ENCODE data around the gene PTGDS. TPM values are rescaled to one million over a fixed set of nuclear protein-coding genes. Genes with fewer than 3 reads are reported as not detected.

Gene PTGDS
- total and polyA plus RNA-seq, 4 donors: 0.23 to 15.2 (median 6.4) TPM

DNA sequence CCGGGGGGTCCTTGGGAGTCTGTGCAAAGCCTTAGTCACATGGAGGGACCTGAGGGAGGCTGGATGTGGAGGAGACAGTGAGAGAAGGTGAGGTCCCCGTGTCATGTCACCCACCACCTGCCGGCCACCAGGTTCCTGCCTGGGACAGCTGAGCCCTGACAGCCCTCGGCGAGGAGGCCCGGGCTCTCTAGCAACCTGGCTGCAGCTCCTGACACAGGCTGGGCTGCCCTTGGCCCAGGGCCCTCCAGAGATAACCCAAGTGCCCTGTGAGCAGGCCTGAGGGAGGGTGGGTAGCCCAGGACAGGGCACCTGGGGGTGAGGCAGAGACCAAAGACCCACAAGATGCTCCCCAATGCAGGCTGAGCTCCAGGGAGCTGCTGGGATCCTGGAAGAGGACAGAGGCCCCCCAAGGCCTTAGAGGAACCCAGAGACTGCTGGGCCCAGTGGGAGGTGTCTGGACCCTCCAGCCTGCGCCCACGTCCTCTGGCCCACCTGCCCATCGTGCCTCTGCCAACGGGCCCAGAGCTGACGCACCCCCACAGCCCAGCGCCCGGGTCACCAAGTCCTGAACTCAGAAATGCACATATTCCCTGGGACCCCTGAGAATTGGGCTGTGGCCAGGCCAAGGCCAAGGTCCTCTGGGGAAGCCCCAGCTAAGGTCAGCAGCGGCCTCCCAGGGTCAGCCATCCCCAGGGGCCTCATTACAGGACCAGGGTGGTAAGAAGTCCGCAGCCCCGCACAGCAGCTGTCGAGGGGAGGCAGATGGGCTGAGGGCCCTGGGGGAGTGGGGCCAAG is 8.8 kb upstream of the PTGDS start:
- Histone ChIP-seq H3K9ac (ENCODE audit: low read depth in 1 of 2, low read length in 2 of 2) (no peak overlapping the region), H3K4me1 (ENCODE audit: control insufficient read depth in 4 of 4, insufficient read depth in 4 of 4, low read length in 3 of 4) (peaks cover 0 to 2% (median 0%) of the 10 kb centered on the region in 4 donors), H3K4me3 (ENCODE audit: low read depth in 1 of 3, low read length in 3 of 3) (no peak overlapping the region), H3K27me3 (ENCODE audit: control insufficient read depth in 4 of 4, insufficient read depth in 4 of 4, low read length in 3 of 4) (no peaks in the 10 kb centered on the region), H3K36me3 (ENCODE audit: control insufficient read depth in 4 of 4, insufficient read depth in 3 of 4, low read depth in 1 of 4, low read length in 3 of 4) (no peaks in the 10 kb centered on the region), H3K27ac (ENCODE audit: low read depth in 1 of 2, low read length in 2 of 2) (no peak overlapping the region), H3K9me3 (ENCODE audit: control insufficient read depth in 4 of 4, low read length in 3 of 4) (no peaks in the 10 kb centered on the region)
- DNase-seq (ENCODE audit: low spot score): no peak
- WGBS: 81% methylated on average over 17 of the region's 17 CpGs
- no peak for TF ChIP-seq TAF1 (conservative IDR thresholded peaks at IDR 0.05)

DNA sequence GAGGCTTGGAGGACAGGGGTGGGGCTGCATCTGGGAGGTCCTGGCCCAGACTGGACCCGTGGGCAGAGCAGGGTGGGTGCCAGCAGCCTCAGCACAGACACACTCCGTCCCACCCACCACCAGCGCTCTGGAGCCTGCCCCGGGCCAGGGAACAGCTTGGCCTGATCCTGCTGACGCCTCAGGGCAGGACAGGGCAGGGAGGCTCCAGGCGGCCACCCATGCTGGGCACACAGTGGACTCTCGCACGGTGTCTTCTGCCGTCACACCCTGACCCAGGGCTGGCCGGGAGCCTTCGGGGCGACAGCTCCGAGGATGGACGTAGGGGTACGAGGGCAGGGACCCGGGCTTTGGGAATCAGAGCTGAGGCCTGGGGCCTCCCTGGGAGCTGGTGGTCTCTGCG is 8.2 kb upstream of the PTGDS start:
- TF ChIP-seq, protein P1, sequence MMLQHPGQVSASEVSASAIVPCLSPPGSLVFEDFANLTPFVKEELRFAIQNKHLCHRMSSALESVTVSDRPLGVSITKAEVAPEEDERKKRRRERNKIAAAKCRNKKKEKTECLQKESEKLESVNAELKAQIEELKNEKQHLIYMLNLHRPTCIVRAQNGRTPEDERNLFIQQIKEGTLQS (IDR thresholded peaks at IDR 0.05): no peak
- TF ChIP-seq FOXA2 (IDR thresholded peaks at IDR 0.05): no peak
- TF ChIP-seq YY1 (IDR thresholded peaks at IDR 0.05): no peak
- no peak for TF ChIP-seq HNF4G (IDR thresholded peaks at IDR 0.05)
- no peak for TF ChIP-seq ZBTB33 (IDR thresholded peaks at IDR 0.05)
- TF ChIP-seq SP1 (IDR thresholded peaks at IDR 0.05): no peak
- no peak for TF ChIP-seq NR2F2 (IDR thresholded peaks at IDR 0.05)
- no peak for TF ChIP-seq CTCF (IDR thresholded peaks at IDR 0.05; ENCODE audit: low read depth, low read length, missing input control)
- TF ChIP-seq REST (IDR thresholded peaks at IDR 0.05): no peak
- no peak for TF ChIP-seq RXRA (IDR thresholded peaks at IDR 0.05)
- TF ChIP-seq, protein P2, sequence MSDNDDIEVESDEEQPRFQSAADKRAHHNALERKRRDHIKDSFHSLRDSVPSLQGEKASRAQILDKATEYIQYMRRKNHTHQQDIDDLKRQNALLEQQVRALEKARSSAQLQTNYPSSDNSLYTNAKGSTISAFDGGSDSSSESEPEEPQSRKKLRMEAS (IDR thresholded peaks at IDR 0.05): no peak
- TF ChIP-seq FOXA1 (IDR thresholded peaks at IDR 0.05): no peak
- Histone ChIP-seq H3K4me1 (ENCODE audit: control insufficient read depth in 4 of 4, insufficient read depth in 4 of 4, low read length in 3 of 4) (peaks cover 0 to 2% (median 0%) of the 10 kb centered on the region in 4 donors), H3K27ac (ENCODE audit: low read depth in 1 of 2, low read length in 2 of 2) (no peak overlapping the region), H3K9ac (ENCODE audit: low read depth in 1 of 2, low read length in 2 of 2) (no peak overlapping the region), H3K27me3 (ENCODE audit: control insufficient read depth in 4 of 4, insufficient read depth in 4 of 4, low read length in 3 of 4) (no peaks in the 10 kb centered on the region), H3K4me3 (ENCODE audit: low read depth in 1 of 3, low read length in 3 of 3) (no peak overlapping the region), H3K36me3 (ENCODE audit: control insufficient read depth in 4 of 4, insufficient read depth in 3 of 4, low read depth in 1 of 4, low read length in 3 of 4) (no peaks in the 10 kb centered on the region), H3K9me3 (ENCODE audit: control insufficient read depth in 4 of 4, low read length in 3 of 4) (no peaks in the 10 kb centered on the region)
- 87% methylated on average over 17 of the region's 17 CpGs for WGBS
- DNase-seq (ENCODE audit: low spot score): no peak
